Measurements from ENCODE around the gene BORCS5. TPM values are rescaled to one million over a fixed set of nuclear protein-coding genes. Genes with fewer than 3 reads are reported as not detected.

The BORCS5 gene
- total RNA-seq, 1 donor from 2014 or later: 10.1 TPM

- DNase-seq (no peak), ATAC-seq (no peak)
- Histone ChIP-seq H3K4me1 (no peaks in the 10 kb centered on the region), H3K9me3 (no peaks in the 10 kb centered on the region), H3K27ac (no peak overlapping the region), H3K27me3 (ENCODE audit: low read depth) (no peaks in the 10 kb centered on the region), H3K36me3 (peaks cover 64% of the 10 kb centered on the region), H3K4me3 (no peak overlapping the region)
- no peak for TF ChIP-seq CTCF (IDR thresholded peaks at IDR 0.05)
- intact Hi-C loops (cut with DNase I): no loop called here
Observed at GRCh38 chr12:12476857-12477531, 120.1 kb downstream of the BORCS5 start.

GRCh38 chr12:12477532-12477890 lies 120.6 kb downstream of the BORCS5 start:
- DNase-seq: no peak
- TF ChIP-seq CTCF (IDR thresholded peaks at IDR 0.05): no peak
- ATAC-seq: no peak

GRCh38 chr12:12480074-12480473 lies 123.2 kb downstream of the BORCS5 start:
- no peak for TF ChIP-seq CTCF (IDR thresholded peaks at IDR 0.05)
- Histone ChIP-seq H3K27ac (no peak overlapping the region), H3K9me3 (no peaks in the 10 kb centered on the region), H3K27me3 (ENCODE audit: low read depth) (no peaks in the 10 kb centered on the region), H3K4me1 (peaks cover 11% of the 10 kb centered on the region), H3K4me3 (no peak overlapping the region), H3K36me3 (peaks cover 77% of the 10 kb centered on the region)
- intact Hi-C loops (cut with DNase I): no loop called here
- DNase-seq (no peak), ATAC-seq (no peak)

More at GRCh38 chr12:12477532-12477890, 120.6 kb downstream of the BORCS5 start:
- intact Hi-C loops (cut with DNase I): no loop called here
- Histone ChIP-seq H3K27me3 (ENCODE audit: low read depth) (no peaks in the 10 kb centered on the region), H3K4me3 (no peak overlapping the region), H3K9me3 (no peaks in the 10 kb centered on the region), H3K36me3 (peaks cover 69% of the 10 kb centered on the region), H3K4me1 (no peaks in the 10 kb centered on the region), H3K27ac (no peak overlapping the region)

- no peak for DNase-seq
- TF ChIP-seq CTCF (IDR thresholded peaks at IDR 0.05): no peak
- intact Hi-C loops (cut with DNase I): no loop called here
- no peaks in the 10 kb centered on the region for H3K27me3 ChIP-seq (ENCODE audit: low read depth)
- ATAC-seq: no peak
- peaks cover 11% of the 10 kb centered on the region for H3K4me1 ChIP-seq
- H3K27ac ChIP-seq: no peak overlapping the region
- H3K36me3 ChIP-seq: peaks cover 78% of the 10 kb centered on the region
- no peak overlapping the region for H3K4me3 ChIP-seq
- no peaks in the 10 kb centered on the region for H3K9me3 ChIP-seq
Observed at GRCh38 chr12:12481631-12482030, 124.8 kb downstream of the BORCS5 start.

GRCh38 chr12:12482150-12482761 lies 125.4 kb downstream of the BORCS5 start:
- Histone ChIP-seq H3K27ac (peak overlapping the region; percentile 61), H3K27me3 (ENCODE audit: low read depth) (no peaks in the 10 kb centered on the region), H3K9me3 (no peaks in the 10 kb centered on the region), H3K36me3 (peaks cover 76% of the 10 kb centered on the region), H3K4me3 (no peak overlapping the region), H3K4me1 (peaks cover 11% of the 10 kb centered on the region)
- no peak for ATAC-seq
- DNase-seq: no peak
- no peak for TF ChIP-seq CTCF (IDR thresholded peaks at IDR 0.05)
- intact Hi-C loops (cut with DNase I): no loop called here

All from lower lobe of right lung (tissue), 2 donors.